Mammary microvascular endothelial cell (primary cell): Measurements from ENCODE around the gene TRIM2. TPM values are rescaled to one million over a fixed set of nuclear protein-coding genes. Genes with fewer than 3 reads are reported as not detected.

Experiments used
- total RNA-seq: library from RNA; depleted of rRNA; stranded (reverse); fragments of >200 nt; gene quantifications from 2 replicates; pipeline ENCODE4 v1.2.3, GENCODE V29; 2015

Gene TRIM2
- total RNA-seq, result 14.1 and 19.1 TPM in 2 replicates

DNA sequence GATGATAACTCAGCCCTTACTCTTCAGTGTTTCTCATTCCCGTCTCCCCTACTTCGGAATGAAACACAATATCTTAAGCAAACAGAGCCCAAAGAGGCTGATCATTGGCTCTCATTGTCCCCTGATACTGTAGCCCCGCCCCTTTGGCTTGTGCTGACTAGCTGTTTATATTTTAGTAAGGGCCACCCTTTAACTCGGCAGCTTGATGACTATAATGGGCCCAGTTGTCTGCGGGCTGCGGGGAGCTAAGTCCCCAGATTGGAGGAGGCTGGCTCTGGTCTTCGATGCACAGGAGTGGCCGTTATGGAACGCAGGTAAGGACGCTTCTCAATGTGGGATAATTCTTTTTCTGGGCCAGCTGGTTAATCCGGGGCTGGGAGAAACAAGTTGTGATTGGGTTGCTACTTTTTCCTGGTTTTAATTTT lies at the start of gene TRIM2:
Gene TRIM2, plus strand, starts transcription at position 197 of the 425 bp plus-strand sequence. Its CDS starts 88 bp downstream, at position 285.

DNA sequence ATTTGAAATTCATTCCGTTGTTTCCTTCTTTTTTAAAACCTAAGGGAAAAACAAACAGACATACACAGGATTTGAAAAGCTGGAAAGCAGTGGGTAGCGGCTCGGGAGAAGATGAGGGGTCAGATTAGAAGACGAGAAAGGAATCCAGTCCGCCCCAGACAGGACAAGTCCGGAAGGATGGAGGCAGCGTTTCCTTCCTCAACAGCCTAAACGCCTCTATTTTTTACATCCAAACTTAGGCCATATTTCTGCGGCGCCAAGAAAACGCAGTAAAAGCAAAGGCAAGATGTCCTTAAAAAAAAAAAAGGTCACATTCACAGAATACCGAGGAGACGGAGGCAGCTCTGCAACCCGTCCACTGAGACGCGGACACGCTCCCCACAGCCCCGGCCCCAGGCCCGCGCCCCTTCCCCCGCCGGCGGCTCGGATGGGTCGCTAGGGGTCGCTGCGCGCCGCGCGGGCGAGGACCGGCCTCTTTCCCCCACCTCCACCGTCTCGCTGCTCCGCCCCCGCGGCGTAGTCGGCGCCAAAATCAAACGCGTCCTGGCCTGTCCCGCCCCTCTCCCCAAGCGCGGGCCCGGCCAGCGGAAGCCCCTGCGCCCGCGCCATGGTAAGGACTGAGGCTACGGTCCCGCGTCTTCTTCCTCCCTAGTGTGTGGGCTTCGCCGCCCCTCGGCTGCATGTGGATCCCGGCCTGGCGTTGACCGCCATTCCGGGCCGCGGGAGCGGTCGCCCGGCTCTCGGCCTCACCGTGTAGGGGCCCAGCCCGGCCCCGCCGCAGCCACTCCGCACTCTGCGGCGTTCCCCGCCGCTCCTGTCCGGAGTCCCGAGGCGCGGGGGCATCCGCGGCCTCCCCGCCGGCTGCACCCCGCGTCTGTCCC lies 140.1 kb downstream of the TRIM2 start, which contains the start of gene MND1:
Gene MND1, plus strand, starts transcription at position 558 of the 881 bp plus-strand sequence. Its CDS starts 50 bp downstream, at position 608.

Other genes starting within 250 kb of the TRIM2 start
- gene MND1, start 140.2 kb downstream of the TRIM2 start, total RNA-seq, result 5.7 and 9.9 TPM in 2 replicates